ENCODE results near the gene YDJC.

The YDJC gene

DNA sequence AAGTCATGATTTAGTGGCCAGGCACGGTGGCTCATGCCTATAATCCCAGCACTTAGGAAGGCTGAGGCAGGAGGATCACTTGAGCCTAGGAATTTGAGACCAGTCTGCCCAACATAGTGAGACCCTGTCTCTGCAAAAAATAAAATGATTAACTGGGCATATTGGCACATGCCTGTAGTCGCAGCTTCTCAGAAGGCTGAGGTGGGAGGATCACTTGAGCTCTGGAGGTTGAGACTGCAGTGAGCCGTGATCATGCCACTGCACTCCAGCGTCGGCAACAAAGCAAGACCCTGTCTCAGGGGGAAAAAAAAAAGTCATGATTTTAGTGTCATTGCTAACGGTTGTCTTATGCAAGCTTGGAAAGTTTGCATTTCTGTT lies 50.4 kb downstream of the YDJC start:
- DNase-seq (ENCODE audit: low read depth) = no peak
